H1 (cell line): ENCODE data around the gene CLEC19A. TPM values are rescaled to one million over a fixed set of nuclear protein-coding genes. Genes with fewer than 3 reads are reported as not detected.
"Not testable (repeated sequence)": the region's sequence is repeated elsewhere in the genome, so short reads cannot be mapped to it uniquely, and the experiment has no call there.

Experiments used
- CTCF ChIA-PET: fragments of 300-600 bp; sonication (Branson Sonifier 250); formaldehyde crosslinking; loops from one replicate; lab custom pipeline; 2021; ENCODE audit not compliant: partially characterized antibody; lab: Charles Lee
- POLR2A ChIA-PET: fragments of 300-600 bp; sonication (Branson Sonifier 250); formaldehyde crosslinking; loops from one replicate; lab custom pipeline; 2021; ENCODE audit warnings: inconsistent platforms; ENCODE audit not compliant: partially characterized antibody; lab: Charles Lee
- DNase-seq, 2 experiments: peaks; one replicate each; pipeline versions ENCODE4 v3.0.0 to v3.0.0-alpha.2; 2010 to 2022; ENCODE audit warnings: low spot score in 2 of 2, low read depth in 1 of 2, mixed read lengths in 1 of 2
- FAIRE-seq: peaks from 2 replicates; lab custom pipeline; 2011; peaks lifted over from hg19 to GRCh38; lab: Jason Lieb, UNC
- H2AFZ ChIP-seq: 2 replicates; pipeline ENCODE4 v1.8.1; 2012; ENCODE audit warnings: low read length, inconsistent platforms
- H2AK5ac ChIP-seq: 2 replicates; pipeline ENCODE4 v1.6.1; 2013; ENCODE audit warnings: low read depth, low read length
- H2BK120ac ChIP-seq: replicated peaks from 2 replicates; pipeline ENCODE3; 2013; ENCODE audit warnings: low read depth, low read length, inconsistent platforms
- H2BK12ac ChIP-seq: 2 replicates; pipeline ENCODE4 v1.6.1; 2013; ENCODE audit warnings: low read depth, low read length
- H2BK15ac ChIP-seq: 2 replicates; pipeline ENCODE4 v1.6.1; 2013; ENCODE audit warnings: low read length
- H2BK20ac ChIP-seq: 2 replicates; pipeline ENCODE4 v1.6.1; 2013; ENCODE audit warnings: low read length
- H2BK5ac ChIP-seq: 2 replicates; pipeline ENCODE4 v1.6.1; 2013; ENCODE audit warnings: low read depth, low read length
- H3K14ac ChIP-seq: 2 replicates; pipeline ENCODE4 v1.6.1; 2013; ENCODE audit warnings: inconsistent platforms; ENCODE audit not compliant: insufficient read length
- H3K18ac ChIP-seq: 2 replicates; pipeline ENCODE4 v1.6.1; 2013; ENCODE audit warnings: low read length; ENCODE audit errors: extremely low read depth
- H3K23ac ChIP-seq: 2 replicates; pipeline ENCODE4 v1.6.1; 2013; ENCODE audit warnings: inconsistent platforms; ENCODE audit not compliant: insufficient read length
- H3K23me2 ChIP-seq: 2 replicates; pipeline ENCODE4 v1.6.1; 2013; ENCODE audit warnings: low read depth, low read length
- H3K27ac ChIP-seq: 2 replicates; pipeline ENCODE4 v1.6.1; 2011; ENCODE audit warnings: low read depth, low read length, inconsistent platforms
- H3K27me3 ChIP-seq, 4 experiments: replicated peaks in 1 of 4; 1 replicate in 1 of 4; 2 replicates in 3 of 4; pipeline versions ENCODE4 v1.6.1 to v1.8.1; 2011 to 2013; ENCODE audit warnings: low read length in 3 of 4, mild to moderate bottlenecking in 3 of 4, inconsistent platforms in 2 of 4, mixed read lengths in 2 of 4, moderate library complexity in 1 of 4; ENCODE audit not compliant: control insufficient read depth in 3 of 4, insufficient read depth in 3 of 4; ENCODE audit errors: extremely low read depth in 1 of 4
- H3K36me3 ChIP-seq, 4 experiments: 2 replicates each; pipeline versions ENCODE4 v1.6.1 to v1.8.1; 2011 to 2013; ENCODE audit warnings: mild to moderate bottlenecking in 4 of 4, low read length in 3 of 4, moderate library complexity in 2 of 4, control low read depth in 1 of 4, inconsistent platforms in 1 of 4; ENCODE audit not compliant: insufficient read depth in 4 of 4, control insufficient read depth in 2 of 4
- H3K4ac ChIP-seq: replicated peaks from 2 replicates; pipeline ENCODE3; 2013; ENCODE audit warnings: low read length, low read depth, mixed read lengths, inconsistent platforms; ENCODE audit not compliant: insufficient read length
- H3K4me1 ChIP-seq, 4 experiments: replicated peaks in 1 of 4; 1 replicate in 1 of 4; 2 replicates in 3 of 4; pipeline versions ENCODE4 v1.6.1 to v1.8.1; 2011 to 2013; ENCODE audit warnings: low read length in 3 of 4, inconsistent platforms in 2 of 4, mixed read lengths in 1 of 4; ENCODE audit not compliant: insufficient read depth in 4 of 4, control insufficient read depth in 3 of 4
- H3K4me2 ChIP-seq, 2 experiments: 2 replicates each; pipeline versions ENCODE4 v1.6.1 to v1.8.1; 2011 to 2013; ENCODE audit warnings: low read depth in 2 of 2, low read length in 2 of 2, control low read depth in 1 of 2, inconsistent platforms in 1 of 2, mild to moderate bottlenecking in 1 of 2; ENCODE audit not compliant: insufficient read depth in 1 of 2
- H3K4me3 ChIP-seq, 4 experiments: fragments of 200-600, 300-600 bp in 1 of 4; sonication (generic), shearing (Covaris generic), sonication (Bioruptor Twin) in 1 of 4; 2 replicates each; pipeline versions ENCODE4 v1.5.1 to v1.8.1; 2011 to 2016; ENCODE audit warnings: low read length in 4 of 4, low read depth in 3 of 4, control low read depth in 2 of 4, inconsistent platforms in 2 of 4, mild to moderate bottlenecking in 2 of 4, mixed read lengths in 1 of 4, moderate library complexity in 1 of 4; ENCODE audit not compliant: insufficient read depth in 2 of 4; ENCODE audit errors: extremely low read depth in 1 of 4
- H3K56ac ChIP-seq: replicated peaks from 2 replicates; pipeline ENCODE3; 2013; ENCODE audit warnings: low read depth, mild to moderate bottlenecking, mixed read lengths, low read length, inconsistent platforms; ENCODE audit not compliant: insufficient read length
- H3K79me1 ChIP-seq: 2 replicates; pipeline ENCODE4 v1.6.1; 2013; ENCODE audit warnings: low read depth, low read length, control low read depth
- H3K79me2 ChIP-seq, 2 experiments: 2 replicates each; pipeline versions ENCODE4 v1.6.1 to v1.8.1; 2012 to 2013; ENCODE audit warnings: low read length in 2 of 2, mild to moderate bottlenecking in 2 of 2, inconsistent platforms in 1 of 2; ENCODE audit not compliant: insufficient read depth in 2 of 2, control insufficient read depth in 1 of 2
- H3K9ac ChIP-seq, 4 experiments: replicated peaks in 1 of 4; 1 replicate in 1 of 4; 2 replicates in 3 of 4; pipeline versions ENCODE4 v1.6.1 to v1.8.1; 2011 to 2013; ENCODE audit warnings: low read depth in 3 of 4, low read length in 3 of 4, control low read depth in 2 of 4, mild to moderate bottlenecking in 2 of 4, moderate library complexity in 2 of 4, inconsistent platforms in 1 of 4; ENCODE audit errors: extremely low read depth in 1 of 4
- H3K9me3 ChIP-seq, 2 experiments: 2 replicates each; pipeline versions ENCODE4 v1.6.1 to v1.8.1; 2012 to 2013; ENCODE audit warnings: mild to moderate bottlenecking in 2 of 2, moderate library complexity in 2 of 2, control low read depth in 1 of 2, inconsistent platforms in 1 of 2, low read depth in 1 of 2, low read length in 1 of 2, mixed read lengths in 1 of 2; ENCODE audit not compliant: insufficient read depth in 2 of 2
- H4K20me1 ChIP-seq, 2 experiments: replicated peaks in 1 of 2; 2 replicates each; pipeline versions ENCODE3 to v1.8.1; 2011 to 2013; ENCODE audit warnings: inconsistent platforms in 2 of 2, low read length in 2 of 2, mild to moderate bottlenecking in 1 of 2; ENCODE audit not compliant: insufficient read depth in 2 of 2, control insufficient read depth in 1 of 2
- H4K5ac ChIP-seq: 2 replicates; pipeline ENCODE4 v1.6.1; 2013; ENCODE audit warnings: low read length, low read depth, mixed read lengths, inconsistent platforms; ENCODE audit not compliant: insufficient read length
- H4K8ac ChIP-seq: 2 replicates; pipeline ENCODE4 v1.8.0; 2013; ENCODE audit warnings: mild to moderate bottlenecking, moderate library complexity, low read length, inconsistent platforms; ENCODE audit not compliant: insufficient read depth; ENCODE audit errors: extremely low read depth
- H4K91ac ChIP-seq: replicated peaks from 2 replicates; pipeline ENCODE3; 2013; ENCODE audit warnings: low read length, mixed read lengths, inconsistent platforms; ENCODE audit not compliant: insufficient read length
- CHD2 ChIP-seq: IDR thresholded peaks from 2 replicates; pipeline ENCODE4 v1.6.1; 2012; ENCODE audit warnings: low read length, improper control_type of control experiment
- E2F6 ChIP-seq: IDR thresholded peaks from 2 replicates; pipeline ENCODE4 v1.6.1; 2012; ENCODE audit warnings: inconsistent platforms
- EP300 ChIP-seq, 2 experiments: IDR thresholded peaks; 1 replicate in 1 of 2; 2 replicates in 1 of 2; pipeline ENCODE4 v1.6.1; 2011 to 2012; ENCODE audit warnings: low read depth in 2 of 2, low read length in 2 of 2, mild to moderate bottlenecking in 2 of 2, borderline replicate concordance in 1 of 2, inconsistent platforms in 1 of 2, moderate library complexity in 1 of 2
- HDAC2 ChIP-seq, 2 experiments: fragments of 300-600 bp in 1 of 2; sonication (generic) in 1 of 2; IDR thresholded peaks; 2 replicates each; pipeline ENCODE4 v1.6.1; 2011 to 2012; ENCODE audit warnings: low read depth in 2 of 2, low read length in 2 of 2, mild to moderate bottlenecking in 2 of 2, moderate library complexity in 2 of 2, borderline replicate concordance in 1 of 2, inconsistent platforms in 1 of 2
- POLR2A ChIP-seq, 2 experiments: IDR thresholded peaks; 1 replicate in 1 of 2; 2 replicates in 1 of 2; pipeline ENCODE4 v1.6.1; 2011; ENCODE audit warnings: low read depth in 2 of 2, low read length in 2 of 2, mild to moderate bottlenecking in 2 of 2; ENCODE audit errors: control extremely low read depth in 1 of 2
- TCF12 ChIP-seq: IDR thresholded peaks from 2 replicates; pipeline ENCODE4 v1.6.1; 2011; ENCODE audit warnings: low read depth, mild to moderate bottlenecking, low read length
- WGBS, 2 experiments: shearing (Covaris generic) in 1 of 2; methylation state at CpG; one replicate each; pipeline versions ENCODE4 v1.1.6 to v1.1.7; 2013 to 2015; ENCODE audit warnings: low lambda C conversion rate in 2 of 2, mixed read lengths in 2 of 2, inconsistent platforms in 1 of 2, low coverage in 1 of 2, missing lambda C conversion rate in 1 of 2; ENCODE audit not compliant: insufficient replicate concordance in 2 of 2, insufficient coverage in 1 of 2, insufficient read length in 1 of 2; ENCODE audit errors: extremely low coverage in 1 of 2, missing lambda C conversion rate in 1 of 2; 5-methylcytosine and 5-hydroxymethylcytosine counted together
- polyA plus RNA-seq, 7 experiments: library from polyadenylated mRNA; depleted of rRNA in 3 of 7; stranded (reverse) in 5 of 7; unstranded in 2 of 7; fragments of >200 nt in 5 of 7; fragments of 200-250 nt in 2 of 7; gene quantifications; 1 replicate in 5 of 7; 2 replicates in 1 of 7; 4 replicates in 1 of 7; pipeline versions ENCODE4 v1.2.1 to v1.2.3, GENCODE V29; 2011 to 2013; ENCODE audit warnings: missing spikeins in 2 of 7, mixed read lengths in 2 of 7
- total RNA-seq: library from RNA; stranded (reverse); fragmentation: NEBNext Ultra II Directional; extraction: Animal tissue kit (Norgen Biotek cat#: 25700); gene quantifications from 2 replicates; pipeline ENCODE4 v1.2.1, GENCODE V29; 2021

CLEC19A gene
- total and polyA plus RNA-seq, 2 of the 8 experiments (the other 6 are each of a cell fraction or from before 2014, with no cell fraction given) = 0.35 to 0.88 TPM

GRCh38 chr16:19316846-19317245, 31.3 kb downstream of the CLEC19A start (continued):
- no peak; a peak in 1 of 4 replicates for TF ChIP-seq HDAC2 (IDR thresholded peaks at IDR 0.05; ENCODE audit: borderline replicate concordance in 1 of 2, low read depth in 2 of 2, low read length in 2 of 2)
- TF ChIP-seq EP300 (IDR thresholded peaks at IDR 0.05; ENCODE audit: borderline replicate concordance in 1 of 2, low read depth in 2 of 2, low read length in 2 of 2) = peak in 1 of 2 experiments; percentile 59; a peak in 1 of 3 replicates
- TF ChIP-seq POLR2A (IDR thresholded peaks at IDR 0.05; ENCODE audit: control extremely low read depth in 1 of 2, low read depth in 2 of 2, low read length in 2 of 2) = no peak
- peak; percentile 86; the same call in 1 of the 2 replicates for TF ChIP-seq TCF12
- no peak for TF ChIP-seq CHD2
- no peak for TF ChIP-seq E2F6

GRCh38 chr16:19321186-19321585, 35.7 kb downstream of the CLEC19A start:
- H3K56ac ChIP-seq, H3K27me3 ChIP-seq, DNase-seq, H2AK5ac ChIP-seq, H3K14ac ChIP-seq, H4K91ac ChIP-seq, H4K8ac ChIP-seq, H2BK20ac ChIP-seq, H3K23ac ChIP-seq, CTCF ChIA-PET, H3K9me3 ChIP-seq, H3K27ac ChIP-seq, H4K20me1 ChIP-seq, H2BK12ac ChIP-seq, H3K79me1 ChIP-seq, H4K5ac ChIP-seq, POLR2A ChIA-PET, FAIRE-seq, H3K4ac ChIP-seq, H3K4me2 ChIP-seq, H3K79me2 ChIP-seq, H2BK15ac ChIP-seq, H3K23me2 ChIP-seq, H2AFZ ChIP-seq, H3K36me3 ChIP-seq, H3K4me1 ChIP-seq, H3K4me3 ChIP-seq, H2BK120ac ChIP-seq, H2BK5ac ChIP-seq, H3K18ac ChIP-seq, H3K9ac ChIP-seq: not testable (repeated sequence)
- 69% methylated on average over 2 of the region's 2 CpGs; no CpG with 5 or more reads in 1 of the 2 experiments for WGBS, 2 experiments
